ENCODE data around the gene SLC43A3.

SLC43A3 gene

GRCh38 chr11:57473285-57473841, 46.4 kb upstream of the SLC43A3 start:
- DNase-seq (ENCODE audit: low spot score) = no peak

GRCh38 chr11:57471496-57471895, 44.6 kb upstream of the SLC43A3 start:
- TF ChIP-seq CTCF (IDR thresholded peaks at IDR 0.05; ENCODE audit: extremely low read depth, missing control alignments) = no peak
- no peak for DNase-seq (ENCODE audit: low spot score)

More at GRCh38 chr11:57473285-57473841, 46.4 kb upstream of the SLC43A3 start:
- no peak for TF ChIP-seq CTCF (IDR thresholded peaks at IDR 0.05; ENCODE audit: extremely low read depth, missing control alignments)

GRCh38 chr11:57469268-57469667, 42.3 kb upstream of the SLC43A3 start:
- TF ChIP-seq CTCF (IDR thresholded peaks at IDR 0.05; ENCODE audit: extremely low read depth, missing control alignments) = no peak
- no peak for DNase-seq (ENCODE audit: low spot score)

GRCh38 chr11:57468276-57468675, 41.4 kb upstream of the SLC43A3 start:
- no peak for TF ChIP-seq CTCF (IDR thresholded peaks at IDR 0.05; ENCODE audit: extremely low read depth, missing control alignments)
- DNase-seq (ENCODE audit: low spot score) = no peak

- DNase-seq (ENCODE audit: low spot score) = no peak
- no peak for TF ChIP-seq CTCF (IDR thresholded peaks at IDR 0.05; ENCODE audit: extremely low read depth, missing control alignments)
Observed at GRCh38 chr11:57467508-57468157, 40.7 kb upstream of the SLC43A3 start.

- DNase-seq (ENCODE audit: low spot score) = no peak
Observed at GRCh38 chr11:57466680-57467079, 39.8 kb upstream of the SLC43A3 start.

More at GRCh38 chr11:57466680-57467079, 39.8 kb upstream of the SLC43A3 start:
- no peak for TF ChIP-seq CTCF (IDR thresholded peaks at IDR 0.05; ENCODE audit: extremely low read depth, missing control alignments)
